Measurements from ENCODE around the gene MMP24.
"Not testable (repeated sequence)": the region's sequence is repeated elsewhere in the genome, so short reads cannot be mapped to it uniquely, and the experiment has no call there.

Gene MMP24

GRCh38 chr20:35246723-35247122 is 20.2 kb downstream of the MMP24 start:
- H3K9ac ChIP-seq (ENCODE audit: low read length), result no peak overlapping the region
- no peak overlapping the region for H3K4me3 ChIP-seq (ENCODE audit: low read length)
- DNase-seq (ENCODE audit: low read depth), result no peak
- no peaks in the 10 kb centered on the region for H3K36me3 ChIP-seq (ENCODE audit: control insufficient read depth, insufficient read depth, low read length, severe bottlenecking)
- no peaks in the 10 kb centered on the region for H3K27me3 ChIP-seq (replicated peaks; ENCODE audit: control insufficient read depth, insufficient read depth, low read length)
- no peaks in the 10 kb centered on the region for H3K9me3 ChIP-seq (ENCODE audit: control insufficient read depth, low read length)
- H3K4me1 ChIP-seq (ENCODE audit: control insufficient read depth, insufficient read depth, low read length), result no peaks in the 10 kb centered on the region

DNA sequence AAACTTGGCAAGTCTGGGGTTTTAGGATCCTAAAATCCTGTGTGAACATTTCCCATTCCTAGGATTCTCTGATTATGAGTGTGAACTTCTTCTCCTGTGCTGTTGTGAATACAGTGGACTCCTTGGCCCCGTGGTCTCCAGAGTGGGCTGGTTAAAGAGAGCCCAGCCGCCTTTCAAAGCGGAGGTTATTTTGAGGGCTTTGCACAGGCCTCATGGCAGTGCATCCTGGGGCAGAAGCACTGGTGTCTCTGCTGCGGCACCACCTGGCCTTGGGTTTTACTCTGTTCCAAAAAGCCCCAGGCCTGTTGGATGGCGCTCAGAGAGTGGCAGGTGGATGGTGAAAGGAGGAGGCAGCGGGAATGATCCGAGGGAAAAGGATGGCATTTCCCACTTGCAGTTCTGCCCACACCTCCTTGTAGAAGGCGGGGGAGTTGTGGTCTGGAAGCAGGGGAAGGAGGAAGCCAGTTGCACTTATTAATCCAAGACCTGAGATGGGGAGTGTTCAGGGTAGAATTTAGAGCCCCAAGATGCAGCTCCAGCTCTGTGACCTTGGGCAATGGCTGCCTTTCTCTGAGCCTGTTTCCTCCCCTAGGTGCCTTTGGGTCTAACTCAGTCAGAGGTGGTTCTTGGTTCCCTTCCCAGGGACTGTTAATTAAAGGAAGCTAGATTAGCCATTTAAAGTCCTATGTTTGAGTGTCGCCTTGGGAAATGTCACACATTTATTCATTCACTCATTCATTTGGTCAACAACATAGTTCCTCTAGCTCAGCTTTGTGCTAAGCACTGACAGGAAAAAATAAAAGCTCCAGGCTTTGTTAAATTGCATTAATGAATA is 22.4 kb downstream of the MMP24 start:
- no peak for DNase-seq (ENCODE audit: low read depth)

GRCh38 chr20:35251613-35251940 is 25.1 kb downstream of the MMP24 start:
- Histone ChIP-seq H3K36me3 (ENCODE audit: control insufficient read depth, insufficient read depth, low read length, severe bottlenecking) (no peaks in the 10 kb centered on the region), H3K9ac (ENCODE audit: low read length) (no peak overlapping the region), H3K4me1 (ENCODE audit: control insufficient read depth, insufficient read depth, low read length) (no peaks in the 10 kb centered on the region), H3K9me3 (ENCODE audit: control insufficient read depth, low read length) (no peaks in the 10 kb centered on the region), H3K4me3 (ENCODE audit: low read length) (no peak overlapping the region), H3K27me3 (replicated peaks; ENCODE audit: control insufficient read depth, insufficient read depth, low read length) (no peaks in the 10 kb centered on the region)
- DNase-seq (ENCODE audit: low read depth), result no peak

More for the DNA sequence above, 22.4 kb downstream of the MMP24 start:
- Histone ChIP-seq H3K4me1 (ENCODE audit: control insufficient read depth, insufficient read depth, low read length) (no peaks in the 10 kb centered on the region), H3K4me3 (ENCODE audit: low read length) (no peak overlapping the region), H3K36me3 (ENCODE audit: control insufficient read depth, insufficient read depth, low read length, severe bottlenecking) (no peaks in the 10 kb centered on the region), H3K27me3 (replicated peaks; ENCODE audit: control insufficient read depth, insufficient read depth, low read length) (no peaks in the 10 kb centered on the region), H3K9ac (ENCODE audit: low read length) (no peak overlapping the region), H3K9me3 (ENCODE audit: control insufficient read depth, low read length) (no peaks in the 10 kb centered on the region)

- Histone ChIP-seq H3K36me3 (ENCODE audit: control insufficient read depth, insufficient read depth, low read length, severe bottlenecking) (no peaks in the 10 kb centered on the region), H3K9me3 (ENCODE audit: control insufficient read depth, low read length) (no peaks in the 10 kb centered on the region), H3K27me3 (replicated peaks; ENCODE audit: control insufficient read depth, insufficient read depth, low read length) (no peaks in the 10 kb centered on the region), H3K4me3 (ENCODE audit: low read length) (no peak overlapping the region), H3K4me1 (ENCODE audit: control insufficient read depth, insufficient read depth, low read length) (no peaks in the 10 kb centered on the region), H3K9ac (ENCODE audit: low read length) (no peak overlapping the region)
- DNase-seq (ENCODE audit: low read depth), result no peak
These were observed 25.6 kb downstream of the MMP24 start for GRCh38 chr20:35252037-35252461.

DNA sequence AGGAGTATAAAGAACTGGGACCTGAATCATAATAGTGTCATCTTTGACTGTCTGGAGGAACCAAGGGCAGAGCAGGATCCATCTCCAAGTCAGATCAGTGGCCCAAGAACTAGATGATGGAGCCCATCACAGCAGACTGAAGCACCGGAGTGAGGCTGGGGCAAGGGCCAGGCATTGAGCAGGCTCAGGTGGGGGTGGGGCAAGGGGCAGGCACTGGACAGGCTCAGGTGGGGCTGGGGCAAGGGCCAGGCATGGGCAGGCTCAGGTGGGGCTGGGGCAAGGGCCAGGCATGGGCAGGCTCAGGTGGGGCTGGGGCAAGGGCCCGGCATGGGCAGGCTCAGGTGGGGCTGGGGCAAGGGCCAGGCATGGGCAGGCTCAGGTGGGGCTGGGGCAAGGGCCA is 26.1 kb downstream of the MMP24 start:
- H3K4me1 ChIP-seq (ENCODE audit: control insufficient read depth, insufficient read depth, low read length); H3K4me3 ChIP-seq (ENCODE audit: low read length); H3K9ac ChIP-seq (ENCODE audit: low read length); H3K9me3 ChIP-seq (ENCODE audit: control insufficient read depth, low read length); DNase-seq (ENCODE audit: low read depth); H3K36me3 ChIP-seq (ENCODE audit: control insufficient read depth, insufficient read depth, low read length, severe bottlenecking); H3K27me3 ChIP-seq (replicated peaks; ENCODE audit: control insufficient read depth, insufficient read depth, low read length): not testable (repeated sequence)

DNA sequence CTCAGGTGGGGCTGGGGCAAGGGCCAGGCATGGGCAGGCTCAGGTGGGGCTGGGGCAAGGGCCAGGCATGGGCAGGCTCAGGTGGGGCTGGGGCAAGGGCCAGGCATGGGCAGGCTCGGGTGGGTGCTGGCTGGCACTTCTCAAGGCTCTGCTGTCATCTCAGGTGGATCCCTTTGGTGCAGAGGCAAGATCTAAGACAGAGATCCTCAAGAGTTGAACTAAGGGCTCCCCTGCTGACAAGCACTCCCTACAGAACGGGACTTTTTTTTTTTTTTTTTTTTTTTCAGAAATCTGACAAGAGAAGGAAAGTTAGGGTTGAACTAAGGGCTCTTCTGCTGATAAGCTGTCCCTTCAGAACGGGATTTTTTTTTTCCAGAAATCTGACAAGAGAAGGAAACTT is 26.5 kb downstream of the MMP24 start:
- Histone ChIP-seq H3K4me1 (ENCODE audit: control insufficient read depth, insufficient read depth, low read length) (no peaks in the 10 kb centered on the region), H3K9ac (ENCODE audit: low read length) (no peak overlapping the region), H3K4me3 (ENCODE audit: low read length) (no peak overlapping the region), H3K9me3 (ENCODE audit: control insufficient read depth, low read length) (no peaks in the 10 kb centered on the region), H3K27me3 (replicated peaks; ENCODE audit: control insufficient read depth, insufficient read depth, low read length) (no peaks in the 10 kb centered on the region), H3K36me3 (ENCODE audit: control insufficient read depth, insufficient read depth, low read length, severe bottlenecking) (no peaks in the 10 kb centered on the region)
- no peak for DNase-seq (ENCODE audit: low read depth)

GRCh38 chr20:35254448-35254999 is 28.0 kb downstream of the MMP24 start:
- no peak overlapping the region for H3K9ac ChIP-seq (ENCODE audit: low read length)
- no peak overlapping the region for H3K4me3 ChIP-seq (ENCODE audit: low read length)
- no peaks in the 10 kb centered on the region for H3K27me3 ChIP-seq (replicated peaks; ENCODE audit: control insufficient read depth, insufficient read depth, low read length)
- H3K9me3 ChIP-seq (ENCODE audit: control insufficient read depth, low read length), result no peaks in the 10 kb centered on the region
- no peaks in the 10 kb centered on the region for H3K36me3 ChIP-seq (ENCODE audit: control insufficient read depth, insufficient read depth, low read length, severe bottlenecking)
- no peaks in the 10 kb centered on the region for H3K4me1 ChIP-seq (ENCODE audit: control insufficient read depth, insufficient read depth, low read length)
- DNase-seq (ENCODE audit: low read depth), result no peak

GRCh38 chr20:35257175-35257909 is 30.9 kb downstream of the MMP24 start:
- Histone ChIP-seq H3K27me3 (replicated peaks; ENCODE audit: control insufficient read depth, insufficient read depth, low read length) (no peaks in the 10 kb centered on the region), H3K9ac (ENCODE audit: low read length) (no peak overlapping the region), H3K4me3 (ENCODE audit: low read length) (no peak overlapping the region), H3K9me3 (ENCODE audit: control insufficient read depth, low read length) (no peaks in the 10 kb centered on the region), H3K36me3 (ENCODE audit: control insufficient read depth, insufficient read depth, low read length, severe bottlenecking) (no peaks in the 10 kb centered on the region), H3K4me1 (ENCODE audit: control insufficient read depth, insufficient read depth, low read length) (no peaks in the 10 kb centered on the region)
- DNase-seq (ENCODE audit: low read depth), result no peak

DNA sequence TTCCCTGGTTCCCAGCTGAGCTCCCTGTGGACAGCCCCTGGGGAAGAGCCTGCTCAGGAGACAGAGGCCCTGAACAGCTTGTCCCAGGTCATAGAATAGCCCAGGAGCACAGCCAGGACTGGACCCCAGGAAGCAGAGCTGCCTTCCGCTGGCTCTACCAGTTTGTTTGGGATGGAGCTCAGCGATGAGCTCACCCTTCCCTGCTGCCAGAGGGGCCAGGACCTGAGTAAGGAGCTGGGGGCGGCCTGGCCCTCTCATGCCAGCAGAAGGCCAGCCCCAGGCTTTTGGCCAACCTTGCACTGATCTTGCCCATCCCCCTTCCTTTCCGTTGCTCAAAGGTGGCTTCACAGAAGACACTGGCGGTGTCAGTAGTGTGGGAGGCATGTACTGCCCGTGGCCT is 33.9 kb downstream of the MMP24 start:
- no peak for DNase-seq (ENCODE audit: low read depth)
- no peak overlapping the region for H3K9ac ChIP-seq (ENCODE audit: low read length)

GRCh38 chr20:35262321-35262720 is 35.8 kb downstream of the MMP24 start:
- not testable (repeated sequence) for H3K36me3 ChIP-seq (ENCODE audit: control insufficient read depth, insufficient read depth, low read length, severe bottlenecking); H3K27me3 ChIP-seq (replicated peaks; ENCODE audit: control insufficient read depth, insufficient read depth, low read length); H3K9me3 ChIP-seq (ENCODE audit: control insufficient read depth, low read length); H3K4me3 ChIP-seq (ENCODE audit: low read length); H3K9ac ChIP-seq (ENCODE audit: low read length); DNase-seq (ENCODE audit: low read depth); H3K4me1 ChIP-seq (ENCODE audit: control insufficient read depth, insufficient read depth, low read length)

More for the DNA sequence above, 33.9 kb downstream of the MMP24 start:
- Histone ChIP-seq H3K4me1 (ENCODE audit: control insufficient read depth, insufficient read depth, low read length) (peaks cover 8% of the 10 kb centered on the region), H3K4me3 (ENCODE audit: low read length) (no peak overlapping the region), H3K27me3 (replicated peaks; ENCODE audit: control insufficient read depth, insufficient read depth, low read length) (no peaks in the 10 kb centered on the region), H3K36me3 (ENCODE audit: control insufficient read depth, insufficient read depth, low read length, severe bottlenecking) (no peaks in the 10 kb centered on the region), H3K9me3 (ENCODE audit: control insufficient read depth, low read length) (no peaks in the 10 kb centered on the region)

GRCh38 chr20:35262731-35263531 is 36.4 kb downstream of the MMP24 start:
- DNase-seq (ENCODE audit: low read depth), result peak; percentile 52
- peaks cover 15% of the 10 kb centered on the region for H3K36me3 ChIP-seq (ENCODE audit: control insufficient read depth, insufficient read depth, low read length, severe bottlenecking)
- not testable (repeated sequence) for H3K9ac ChIP-seq (ENCODE audit: low read length); H3K9me3 ChIP-seq (ENCODE audit: control insufficient read depth, low read length); H3K27me3 ChIP-seq (replicated peaks; ENCODE audit: control insufficient read depth, insufficient read depth, low read length); H3K4me3 ChIP-seq (ENCODE audit: low read length); H3K4me1 ChIP-seq (ENCODE audit: control insufficient read depth, insufficient read depth, low read length)
